GM19240 (cell line): ENCODE measurements around the gene P4HB.

Experiments used
- DNase-seq: peaks from one replicate; pipeline ENCODE4 v3.0.0; 2011; ENCODE audit warnings: low spot score; ENCODE audit not compliant: insufficient read length

Gene P4HB

GRCh38 chr17:81832608-81833159 is 27.7 kb downstream of the P4HB start:
- no peak for DNase-seq

GRCh38 chr17:81831957-81832607 is 28.3 kb downstream of the P4HB start:
- DNase-seq = no peak

GRCh38 chr17:81831563-81831956 is 28.8 kb downstream of the P4HB start:
- no peak for DNase-seq

- no peak for DNase-seq
Measured at GRCh38 chr17:81829858-81830257, 30.5 kb downstream of the P4HB start.

- DNase-seq = no peak
Measured at GRCh38 chr17:81828656-81829055, 31.7 kb downstream of the P4HB start.

GRCh38 chr17:81825841-81826466 is 34.4 kb downstream of the P4HB start:
- DNase-seq = no peak

- no peak for DNase-seq
Measured at GRCh38 chr17:81824595-81824994, 35.7 kb downstream of the P4HB start.

GRCh38 chr17:81823820-81824550 is 36.4 kb downstream of the P4HB start:
- DNase-seq = no peak

- DNase-seq = no peak
Measured at GRCh38 chr17:81822996-81823819, 37.1 kb downstream of the P4HB start.

GRCh38 chr17:81822312-81822637 is 38.1 kb downstream of the P4HB start:
- DNase-seq = no peak

GRCh38 chr17:81821603-81822311 is 38.6 kb downstream of the P4HB start:
- DNase-seq = no peak

- no peak for DNase-seq
Measured at GRCh38 chr17:81821147-81821546, 39.2 kb downstream of the P4HB start.

GRCh38 chr17:81819708-81820107 is 40.6 kb downstream of the P4HB start:
- DNase-seq = no peak

GRCh38 chr17:81817758-81818147 is 42.6 kb downstream of the P4HB start:
- DNase-seq = no peak

- no peak for DNase-seq
Measured at GRCh38 chr17:81815646-81815986, 44.7 kb downstream of the P4HB start.

GRCh38 chr17:81814748-81815645 is 45.3 kb downstream of the P4HB start:
- DNase-seq = no peak

GRCh38 chr17:81813861-81814683 is 46.3 kb downstream of the P4HB start:
- no peak for DNase-seq

GRCh38 chr17:81813371-81813684 is 47.0 kb downstream of the P4HB start:
- no peak for DNase-seq

- DNase-seq = no peak
Measured at GRCh38 chr17:81812571-81813370, 47.6 kb downstream of the P4HB start.
